HG02798 (cell line): ENCODE measurements around the gene PDZK1IP1.
"Not testable (repeated sequence)": the region's sequence is repeated elsewhere in the genome, so short reads cannot be mapped to it uniquely, and the experiment has no call there.

Experiments
- ATAC-seq: cut with Tn5 transposase; IDR thresholded peaks from one replicate; pipeline ENCODE4 v1.9.1; 2021; ENCODE audit warnings: mild to moderate bottlenecking; ENCODE audit not compliant: unreplicated experiment, poor library complexity

Gene PDZK1IP1

DNA sequence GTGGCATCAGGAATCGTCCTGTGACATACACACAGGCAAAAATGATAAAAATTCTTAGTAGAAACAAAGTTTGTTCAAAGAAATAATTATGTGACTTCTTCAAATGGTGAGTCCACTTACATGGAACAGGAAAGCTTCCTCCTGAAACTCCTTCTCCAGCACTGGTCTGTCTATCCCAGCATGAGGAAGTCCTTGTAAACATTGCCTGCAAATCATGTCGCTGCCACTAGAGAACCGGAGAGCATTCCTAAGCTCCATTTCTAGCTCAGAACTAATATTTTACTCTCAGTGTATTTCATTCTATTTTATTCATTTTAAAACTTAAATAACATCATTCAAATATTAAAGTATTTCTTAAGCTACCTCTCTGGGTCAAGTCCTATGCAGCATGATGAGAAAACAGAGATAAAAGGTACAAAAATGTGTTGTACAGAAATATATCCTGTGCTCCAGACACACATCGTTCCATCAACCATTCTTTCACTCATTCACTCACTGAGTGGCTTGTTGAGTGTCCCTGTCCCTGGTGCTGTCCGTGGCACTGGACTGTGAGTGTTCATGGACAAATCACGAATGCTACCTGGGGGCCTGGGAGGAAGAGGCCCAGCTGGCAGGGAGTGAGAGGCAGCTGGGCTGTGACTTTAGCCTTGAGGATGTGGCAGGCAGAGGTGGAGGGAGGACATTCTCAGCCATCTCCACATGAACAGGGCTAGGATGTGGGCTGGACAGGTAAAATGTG is 42.6 kb downstream of the PDZK1IP1 start:
- no peak for ATAC-seq

DNA sequence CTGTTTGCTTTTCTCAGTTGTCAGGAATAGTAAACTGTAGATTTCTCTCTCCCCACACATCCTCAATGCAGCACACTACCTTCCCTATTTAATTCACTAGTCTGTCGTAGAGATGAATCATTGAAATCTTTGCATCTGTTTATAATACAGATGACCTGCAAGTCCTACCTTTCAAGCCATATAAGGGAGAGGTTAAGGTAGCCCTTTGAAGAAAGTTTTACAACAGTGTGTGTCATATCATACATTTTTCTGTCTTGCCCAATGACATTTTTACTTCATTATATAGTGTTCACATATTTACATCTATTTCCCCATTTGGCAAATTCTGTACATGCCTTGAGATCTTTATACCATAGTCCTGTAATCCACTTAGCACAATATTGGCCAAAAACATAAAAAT is 43.3 kb downstream of the PDZK1IP1 start:
- not testable (repeated sequence) for ATAC-seq

DNA sequence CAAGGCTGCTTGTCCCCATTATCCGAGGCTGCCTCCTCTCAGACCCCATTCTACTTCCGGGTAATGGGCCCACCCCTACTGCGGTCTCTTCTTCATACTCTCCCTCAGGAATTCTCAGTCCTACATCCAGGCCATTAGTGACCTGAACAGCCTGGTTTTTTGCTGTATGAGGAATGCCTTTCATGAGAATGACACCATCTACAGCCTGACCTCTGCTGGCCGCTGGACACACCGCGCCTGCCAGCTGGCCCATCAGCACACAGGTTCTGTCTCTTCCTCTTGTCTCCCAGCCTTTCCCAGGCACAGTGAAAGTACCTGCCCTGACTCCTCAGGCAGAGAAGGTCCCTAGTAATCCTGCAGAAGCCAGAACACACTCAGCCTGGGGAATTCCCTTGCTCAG is 46.2 kb downstream of the PDZK1IP1 start:
- not testable (repeated sequence) for ATAC-seq

DNA sequence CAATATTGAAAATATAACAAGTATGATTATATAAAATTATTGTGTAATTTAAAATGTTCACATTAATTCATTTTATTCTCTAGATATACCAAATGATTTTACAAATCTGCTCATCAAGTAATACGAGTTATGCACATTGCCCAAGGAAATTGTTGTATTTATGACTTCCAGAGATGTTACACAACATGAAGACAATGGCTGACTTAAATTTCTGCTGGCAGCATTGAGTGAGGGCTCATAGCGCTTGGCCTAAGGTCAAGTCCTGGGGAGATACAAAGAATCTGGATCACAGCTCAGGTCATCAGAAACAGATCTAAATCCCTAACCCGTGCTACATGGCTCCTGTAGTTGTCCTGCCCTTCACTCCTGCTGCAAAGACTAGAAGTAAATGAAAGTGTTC is 49.5 kb downstream of the PDZK1IP1 start:
- ATAC-seq: not testable (repeated sequence)

DNA sequence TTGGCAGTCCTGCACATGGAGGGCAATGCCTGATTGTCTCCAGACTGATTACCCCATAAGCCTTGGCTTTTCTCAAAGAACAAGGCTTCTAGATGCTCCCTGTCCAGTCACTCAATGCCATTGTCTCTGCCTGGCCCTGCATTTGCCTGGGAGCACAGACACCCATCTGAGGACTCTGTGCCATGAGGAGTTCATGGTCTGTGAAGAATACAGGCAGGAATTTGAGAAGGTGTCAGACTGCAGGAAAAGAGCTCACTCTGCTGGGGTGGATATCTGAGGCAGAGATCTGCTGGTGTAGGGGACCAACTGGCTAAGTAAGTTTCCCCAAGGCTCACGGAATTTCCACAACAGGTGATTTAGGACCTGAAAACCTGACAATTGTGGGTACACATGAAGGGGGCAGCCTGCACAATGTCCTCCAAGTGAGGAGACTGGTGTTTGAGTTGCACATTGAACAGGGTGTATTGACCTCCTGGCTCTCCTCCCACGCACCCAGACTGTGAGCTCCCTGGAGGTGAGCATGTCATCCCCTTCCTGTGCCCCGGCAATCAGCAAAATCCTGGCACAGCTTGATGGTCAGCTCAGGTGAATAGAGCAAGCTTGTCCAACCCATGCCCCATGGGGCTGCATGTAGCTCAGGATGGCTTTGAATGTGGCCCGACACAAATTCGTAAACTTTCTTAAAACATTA is 51.8 kb downstream of the PDZK1IP1 start:
- no peak for ATAC-seq

DNA sequence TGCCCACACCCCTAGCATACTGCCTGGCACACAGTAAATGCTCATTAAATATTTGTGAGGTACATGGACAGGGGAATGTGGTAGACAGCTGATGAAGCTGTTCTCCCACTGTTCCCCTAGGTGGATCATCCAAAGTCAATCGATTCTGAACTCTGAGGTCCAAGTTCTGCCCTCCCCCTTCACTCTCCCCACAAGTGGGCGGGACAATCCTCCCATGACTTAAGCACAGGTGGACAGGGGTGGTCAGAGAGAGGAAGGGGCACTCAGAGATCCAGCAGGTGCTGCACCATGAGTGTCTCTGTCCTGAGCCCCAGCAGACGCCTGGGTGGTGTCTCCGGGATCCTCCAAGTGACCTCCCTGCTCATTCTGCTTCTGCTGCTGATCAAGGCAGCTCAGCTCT is 52.6 kb downstream of the PDZK1IP1 start, which contains the start of gene CYP4A22:
TSS of gene CYP4A22 (plus strand) at position 244 of the 400 bp plus-strand sequence. CDS start at position 289, 45 bp downstream.
- ATAC-seq: no peak
